GM21515 (cell line): ENCODE data around the gene TEDC1.

Experiments
- ATAC-seq: cut with Tn5 transposase; IDR thresholded peaks from one replicate; pipeline ENCODE4 v1.9.1; 2021; ENCODE audit not compliant: unreplicated experiment

Gene TEDC1

GRCh38 chr14:105484069-105484996 is 6.7 kb upstream of the TEDC1 start:
- no peak for ATAC-seq

GRCh38 chr14:105484997-105485393 is 6.1 kb upstream of the TEDC1 start:
- no peak for ATAC-seq

- no peak for ATAC-seq
Observed at GRCh38 chr14:105485739-105486162, 5.3 kb upstream of the TEDC1 start.

- no peak for ATAC-seq
Observed at GRCh38 chr14:105486163-105486973, 4.7 kb upstream of the TEDC1 start, which contains the start of gene CRIP1. CRIP1 (plus strand) TSS chr14:105486886; CDS start chr14:105487260, 374 bp downstream.

GRCh38 chr14:105486974-105487448 is 4.0 kb upstream of the TEDC1 start:
- ATAC-seq: no peak

GRCh38 chr14:105487449-105487985 is 3.5 kb upstream of the TEDC1 start:
- ATAC-seq: no peak

GRCh38 chr14:105487986-105488777 is 2.9 kb upstream of the TEDC1 start:
- ATAC-seq: no peak

GRCh38 chr14:105488781-105489541 is 2.1 kb upstream of the TEDC1 start:
- no peak for ATAC-seq

GRCh38 chr14:105489542-105490266 is 1.3 kb upstream of the TEDC1 start:
- no peak for ATAC-seq

GRCh38 chr14:105490267-105490571 is 827 bp upstream of the TEDC1 start:
- ATAC-seq: no peak

GRCh38 chr14:105491366-105491973 is 424 bp downstream of the TEDC1 start:
- ATAC-seq: no peak

GRCh38 chr14:105492031-105492970 is 1.3 kb downstream of the TEDC1 start:
- ATAC-seq: no peak

- ATAC-seq: no peak
Observed at GRCh38 chr14:105492971-105493871, 2.2 kb downstream of the TEDC1 start.

GRCh38 chr14:105493921-105494605 is 3.0 kb downstream of the TEDC1 start:
- ATAC-seq: no peak

- no peak for ATAC-seq
Observed at GRCh38 chr14:105494606-105494929, 3.5 kb downstream of the TEDC1 start.
